ENCODE results near the gene RHNO1.
A peak's percentile ranks its signal among the peaks of the same experiment; 100 is the strongest.

RHNO1 gene

DNA sequence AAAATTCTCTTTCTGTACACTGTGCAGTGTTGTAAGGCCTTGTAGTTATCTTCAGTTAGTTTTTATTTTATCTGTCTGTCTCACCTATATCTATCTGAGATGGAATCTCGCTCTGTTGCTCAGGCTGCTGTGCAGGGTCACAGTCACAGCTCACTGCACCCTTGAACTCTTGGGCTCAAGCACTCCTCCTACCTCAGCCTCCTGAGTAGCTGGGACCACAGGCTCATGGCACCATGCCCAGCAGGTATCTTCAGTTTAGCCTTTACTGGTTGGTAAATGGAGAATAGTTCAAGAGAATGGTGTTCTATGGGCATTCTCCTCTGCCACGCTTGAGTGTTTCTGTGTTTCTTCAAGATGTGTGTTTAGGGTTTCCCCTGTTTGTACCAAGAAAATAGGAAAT is 27.2 kb downstream of the RHNO1 start:
- no peak for DNase-seq

DNA sequence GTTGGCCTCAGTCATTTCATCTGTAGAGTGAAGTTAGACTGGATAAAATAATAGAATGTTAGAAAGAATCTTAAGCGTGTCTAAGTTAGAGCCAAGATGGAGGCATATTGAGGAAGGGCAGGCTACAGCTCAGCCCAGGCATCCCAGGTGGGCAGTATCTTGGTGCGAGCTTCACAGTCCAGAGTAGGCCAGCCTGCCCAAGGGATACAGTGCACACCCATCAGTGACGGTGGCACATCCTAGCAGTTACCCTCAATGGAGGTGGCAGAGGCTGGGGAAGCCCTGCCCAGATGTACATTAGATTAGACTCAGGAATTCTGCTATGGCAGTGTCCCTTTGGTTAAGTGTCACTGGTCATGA is 35.2 kb downstream of the RHNO1 start:
- DNase-seq, result no peak

DNA sequence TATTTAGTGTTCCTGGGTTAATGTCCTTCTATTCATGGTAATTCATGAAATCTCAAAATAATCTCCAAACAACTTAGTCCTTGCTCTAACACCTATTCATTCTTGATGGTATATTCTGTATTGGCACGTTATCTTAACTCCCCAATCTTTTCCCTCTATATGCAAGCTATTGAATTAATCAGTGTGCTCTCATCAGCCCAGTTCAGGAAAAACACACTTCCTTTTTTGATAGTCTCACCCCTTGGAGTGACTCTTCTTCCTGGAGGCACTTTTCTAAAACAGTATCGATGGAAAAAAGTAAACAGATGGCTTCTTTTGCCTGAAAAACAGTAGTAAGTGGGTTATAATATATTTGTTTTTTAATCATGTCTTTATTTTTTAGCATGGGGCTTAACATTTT is 42.2 kb downstream of the RHNO1 start:
- no peak for DNase-seq

DNA sequence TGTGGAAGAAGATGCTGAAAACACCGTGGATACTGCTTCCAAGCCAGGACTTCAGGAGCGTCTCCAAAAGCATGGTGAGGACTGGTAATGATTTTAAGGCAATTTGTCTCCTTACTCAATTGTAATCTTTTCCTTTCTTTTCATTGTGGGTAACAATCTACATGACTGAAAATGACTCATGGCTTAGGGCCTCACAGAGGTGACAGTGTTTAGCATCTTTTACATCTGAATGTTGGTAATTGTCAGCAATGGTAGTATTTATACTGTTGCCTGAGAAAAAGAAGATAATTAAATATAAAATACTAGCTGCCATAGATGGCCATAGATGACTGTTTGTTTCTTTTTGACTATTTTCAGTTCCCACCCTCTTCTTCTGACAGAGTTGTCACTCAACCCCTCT is 45.3 kb downstream of the RHNO1 start:
- peak; percentile 21 for DNase-seq

DNA sequence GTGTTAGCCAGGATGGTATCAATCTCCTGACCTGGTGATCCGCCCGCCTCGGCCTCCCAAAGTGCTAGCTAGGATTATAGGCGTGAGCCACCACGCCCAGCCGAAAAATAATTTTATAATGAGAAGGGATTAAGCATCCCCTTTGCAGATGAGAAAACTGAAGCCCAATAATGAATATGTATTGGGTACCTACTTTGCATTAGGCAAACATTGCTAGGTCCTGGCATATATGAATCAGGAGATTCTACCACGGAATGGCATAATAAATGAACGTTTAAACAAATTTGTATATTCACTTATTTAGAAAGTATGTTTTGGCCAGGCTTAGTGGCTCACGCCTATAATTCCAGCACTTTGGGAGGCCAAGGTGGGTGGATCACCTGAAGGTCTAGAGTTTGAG is 46.0 kb downstream of the RHNO1 start:
- no peak for DNase-seq

DNA sequence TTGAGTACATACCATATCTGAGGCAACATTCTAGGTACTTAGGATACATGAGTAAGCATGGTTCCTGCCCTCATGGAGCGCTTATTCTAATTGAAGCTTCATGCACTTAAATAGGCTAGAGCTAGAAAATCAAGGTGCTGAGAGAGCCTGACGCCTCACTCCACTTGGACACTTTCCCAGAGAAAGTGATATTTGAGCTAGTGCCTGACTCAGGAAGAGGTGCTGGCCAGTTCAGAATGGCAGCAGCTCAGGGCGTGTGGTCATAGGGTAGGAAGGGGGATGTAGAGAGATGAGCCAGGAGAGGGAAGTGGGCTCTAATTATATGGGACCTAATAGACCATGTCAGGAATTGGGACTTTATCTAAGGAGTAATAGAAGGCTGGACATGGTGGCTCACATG is 47.0 kb downstream of the RHNO1 start:
- peak; percentile 28 for DNase-seq

DNA sequence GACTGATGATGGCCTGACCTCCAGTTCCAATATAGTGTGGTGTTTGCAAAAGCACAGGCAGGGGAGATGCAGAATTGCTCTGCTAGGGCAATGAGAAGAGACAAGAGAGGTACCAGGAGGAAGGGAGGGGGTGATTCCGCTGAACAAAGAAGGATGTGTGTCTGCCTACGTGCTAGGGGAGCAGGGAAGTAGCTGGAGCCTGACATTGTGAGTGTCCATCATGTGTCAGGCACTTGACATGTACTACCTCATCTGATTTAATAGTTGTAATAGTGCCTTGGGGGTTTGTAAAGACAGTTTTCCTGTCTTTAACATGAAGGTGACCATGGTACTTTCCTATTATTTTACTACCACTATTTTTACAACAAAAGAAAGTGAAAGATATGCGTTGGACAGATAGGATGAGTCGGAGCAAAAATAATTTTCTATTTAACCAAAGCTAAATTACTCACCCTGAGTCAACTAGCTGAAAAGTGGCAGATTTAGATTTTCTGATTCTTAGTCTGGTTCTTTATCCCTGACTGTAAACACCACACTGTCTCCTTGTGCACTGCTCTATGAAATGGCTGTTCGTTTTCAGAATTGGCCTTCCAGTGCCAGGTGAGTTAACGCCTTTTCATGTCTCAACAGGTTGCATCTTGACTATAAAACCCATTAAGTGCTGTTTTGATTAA is 48.4 kb downstream of the RHNO1 start:
- DNase-seq, result no peak

DNA sequence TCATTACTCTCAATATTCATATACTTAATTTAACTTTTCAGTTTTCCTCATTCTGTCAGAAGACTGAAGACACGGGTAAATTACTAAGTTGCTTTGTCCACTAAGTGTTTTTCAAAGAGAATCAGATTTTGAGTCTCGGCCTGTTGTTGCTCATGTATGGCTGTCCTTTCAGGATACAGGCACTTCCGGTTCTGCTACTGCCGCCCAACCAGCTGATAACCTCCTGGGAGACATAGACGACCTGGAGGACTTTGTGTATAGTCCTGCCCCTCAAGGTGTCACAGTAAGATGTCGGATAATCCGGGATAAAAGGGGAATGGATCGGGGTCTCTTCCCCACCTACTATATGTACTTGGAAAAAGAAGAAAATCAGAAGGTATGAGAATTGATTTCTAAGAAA is 53.8 kb downstream of the RHNO1 start:
- no peak for DNase-seq

DNA sequence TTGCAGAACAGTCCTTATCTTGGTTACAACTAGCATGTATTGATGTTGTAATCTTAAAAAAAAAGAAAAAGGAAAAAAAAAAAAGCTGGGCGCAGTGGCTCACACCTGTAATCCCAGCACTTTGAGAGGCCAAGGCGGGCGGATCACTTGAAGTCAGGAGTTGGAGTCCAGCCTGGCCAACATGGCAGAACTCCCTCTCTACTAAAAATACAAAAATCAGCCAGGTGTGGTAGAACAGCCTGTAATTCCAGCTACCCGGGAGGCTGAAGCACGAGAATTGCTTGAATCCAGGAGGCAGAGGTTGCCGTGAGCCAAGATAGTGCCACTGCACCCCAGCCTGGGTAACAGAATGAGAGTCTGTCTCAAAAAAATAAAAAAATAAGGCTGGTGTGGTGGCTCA is 56.6 kb downstream of the RHNO1 start:
- no peak for DNase-seq

DNA sequence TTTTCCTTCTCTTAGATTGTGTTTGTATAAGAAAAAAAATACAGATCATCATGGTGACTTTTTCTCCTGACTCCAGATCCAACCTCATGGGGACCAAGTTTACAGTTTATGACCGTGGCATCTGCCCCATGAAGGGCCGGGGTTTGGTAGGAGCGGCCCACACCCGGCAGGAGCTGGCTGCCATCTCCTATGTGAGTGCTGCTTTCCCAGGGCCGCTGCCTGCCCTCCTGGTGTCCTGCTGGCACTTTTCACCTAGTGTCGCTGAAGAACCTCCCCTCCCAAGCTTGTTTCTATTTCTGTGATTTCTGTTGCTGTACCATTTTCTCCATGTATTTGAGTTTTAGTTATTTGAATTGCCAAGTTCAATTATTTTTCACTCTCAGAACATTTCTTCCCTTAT is 57.3 kb downstream of the RHNO1 start:
- DNase-seq, result no peak

DNA sequence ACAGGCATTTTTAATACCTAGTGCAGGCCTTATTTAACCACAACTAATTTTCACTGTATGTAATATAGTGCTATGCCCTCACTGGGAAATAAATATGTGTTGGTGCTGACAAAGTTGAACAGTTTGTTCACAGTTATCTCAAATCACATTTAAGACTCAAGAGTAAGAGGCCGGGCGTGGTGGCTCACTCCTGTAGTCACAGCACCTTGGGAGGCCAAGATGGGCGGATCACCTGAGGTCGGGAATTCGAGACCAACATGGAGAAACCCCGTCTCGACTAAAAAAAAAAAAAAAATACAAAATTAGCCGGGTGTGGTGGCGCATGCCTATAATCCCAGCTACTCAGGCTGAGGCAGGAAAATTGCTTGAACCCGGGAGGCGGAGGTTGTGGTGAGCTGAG is 59.3 kb downstream of the RHNO1 start:
- DNase-seq, result no peak

DNA sequence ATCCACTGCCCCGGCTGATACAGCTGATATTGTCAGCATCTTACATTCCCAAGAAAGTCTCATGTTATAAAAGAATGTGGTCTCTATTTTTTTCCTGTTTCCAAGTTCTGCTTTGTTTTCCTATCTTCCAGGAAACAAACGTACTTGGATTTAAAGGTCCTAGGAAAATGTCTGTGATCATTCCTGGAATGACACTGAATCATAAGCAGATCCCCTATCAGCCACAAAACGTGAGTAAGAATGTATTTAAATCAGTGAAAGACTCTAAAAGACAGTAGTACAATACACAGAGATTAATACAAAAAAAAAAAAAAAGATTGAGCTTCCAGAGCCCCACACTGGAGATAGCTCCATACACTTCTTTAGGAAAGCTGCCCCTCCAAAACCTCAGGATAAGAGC is 60.5 kb downstream of the RHNO1 start:
- DNase-seq, result no peak

Data from fibroblast of skin of abdomen (primary cell).